NCI-H82 treated with DMSO at 0.1 percent for 48 hours (cell line): ENCODE measurements around the gene FBXW7.

ENCODE experiments used
- DNase-seq: peaks from one replicate; lab custom pipeline; 2025; ENCODE audit not compliant: unreplicated experiment; lab: John Stamatoyannopoulos, UW

Gene FBXW7

GRCh38 chr4:152296386-152296785, 239.5 kb downstream of the FBXW7 start:
- DNase-seq = no peak

DNA sequence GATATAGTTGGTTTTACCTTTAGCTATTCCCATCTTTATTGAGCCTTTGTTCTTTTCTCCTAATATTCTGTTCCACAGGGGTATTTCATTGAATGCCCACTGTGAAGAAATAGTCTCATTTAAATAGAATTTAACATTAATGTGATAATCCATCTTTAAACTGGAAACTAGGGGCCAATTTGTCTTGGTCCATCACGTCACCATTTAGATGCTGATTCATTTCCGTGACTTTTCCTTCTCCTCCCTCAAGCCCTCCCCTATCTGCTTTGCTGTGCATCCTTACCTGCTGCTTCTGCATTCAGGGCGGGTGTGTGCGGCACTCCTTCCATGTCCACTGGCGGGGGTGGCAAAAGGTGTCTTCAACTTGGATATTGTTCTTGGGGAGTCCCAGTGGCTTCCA, 241.1 kb downstream of the FBXW7 start:
- no peak for DNase-seq

GRCh38 chr4:152294331-152294730, 241.6 kb downstream of the FBXW7 start:
- DNase-seq = no peak

DNA sequence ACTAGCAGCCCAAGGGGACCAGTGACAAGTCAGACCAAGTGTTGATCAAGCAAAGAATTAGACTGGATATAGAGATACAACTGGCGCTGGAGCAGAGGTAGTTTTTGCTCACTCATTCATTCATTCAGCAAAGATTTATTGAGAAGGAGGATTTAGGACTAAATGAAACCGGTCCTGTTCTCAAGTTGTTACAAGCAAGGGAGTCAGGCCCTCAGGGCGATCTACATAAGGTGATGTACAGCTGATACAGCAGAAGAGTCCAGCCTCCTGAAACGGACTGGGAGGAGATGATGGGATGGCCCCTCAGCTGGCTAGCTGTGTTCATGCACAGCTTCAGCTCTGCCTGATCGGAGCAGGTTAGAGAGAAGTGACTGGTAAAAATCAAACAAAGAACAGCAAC, 242.4 kb downstream of the FBXW7 start:
- DNase-seq = no peak

GRCh38 chr4:152290366-152290921, 245.4 kb downstream of the FBXW7 start:
- DNase-seq = no peak

DNA sequence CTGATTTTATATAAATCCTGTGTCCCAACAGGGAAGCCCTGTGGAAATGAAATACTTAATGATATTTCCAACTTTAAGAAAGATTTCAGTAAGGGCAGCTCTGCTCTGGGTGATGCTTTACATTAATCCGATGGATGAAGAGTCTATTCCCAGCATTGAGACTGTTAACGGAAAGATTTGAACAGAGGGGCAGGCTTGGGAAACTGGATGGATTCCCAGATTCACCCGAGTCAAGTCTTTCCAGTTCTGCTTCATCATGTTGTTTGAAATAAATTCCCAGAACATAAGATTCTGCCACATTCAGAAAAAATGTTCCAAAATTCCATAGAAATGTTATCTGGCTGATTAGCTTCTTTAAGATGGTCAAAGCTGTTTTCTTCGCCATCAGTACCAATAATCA, 246.0 kb downstream of the FBXW7 start:
- DNase-seq = no peak

- DNase-seq = no peak
Observed at GRCh38 chr4:152289541-152289940, 246.4 kb downstream of the FBXW7 start.

DNA sequence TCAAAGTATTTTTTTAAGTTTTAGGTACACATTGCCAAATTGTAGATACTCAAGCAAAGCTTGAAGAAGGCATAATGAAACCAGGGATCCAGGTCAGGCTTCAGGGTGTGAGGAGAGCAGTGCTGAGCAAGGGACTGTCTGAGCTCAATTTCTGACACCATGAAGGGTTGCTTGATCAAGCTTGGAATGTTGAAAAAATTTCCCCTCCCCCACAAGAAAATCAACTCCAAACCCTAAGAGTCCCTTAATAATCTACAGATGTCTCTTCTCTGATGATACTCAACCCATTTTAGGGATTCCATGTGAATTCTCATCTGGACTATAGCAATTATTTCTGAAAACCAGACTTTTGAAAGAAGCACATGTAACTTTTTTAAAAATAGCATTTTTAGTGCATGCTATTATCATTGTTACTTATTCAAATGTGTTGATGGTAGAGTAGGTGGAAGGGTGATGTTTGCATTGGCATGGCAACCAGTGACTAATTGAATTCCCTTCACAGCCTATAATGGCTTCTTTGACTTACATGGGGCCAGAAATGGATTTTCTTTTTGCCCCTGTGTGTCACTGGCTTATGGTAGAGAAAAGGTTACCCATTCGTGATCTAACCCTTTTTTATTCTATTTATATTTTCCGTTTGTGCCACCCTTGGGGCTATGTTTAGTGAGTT, 252.0 kb downstream of the FBXW7 start:
- no peak for DNase-seq

DNA sequence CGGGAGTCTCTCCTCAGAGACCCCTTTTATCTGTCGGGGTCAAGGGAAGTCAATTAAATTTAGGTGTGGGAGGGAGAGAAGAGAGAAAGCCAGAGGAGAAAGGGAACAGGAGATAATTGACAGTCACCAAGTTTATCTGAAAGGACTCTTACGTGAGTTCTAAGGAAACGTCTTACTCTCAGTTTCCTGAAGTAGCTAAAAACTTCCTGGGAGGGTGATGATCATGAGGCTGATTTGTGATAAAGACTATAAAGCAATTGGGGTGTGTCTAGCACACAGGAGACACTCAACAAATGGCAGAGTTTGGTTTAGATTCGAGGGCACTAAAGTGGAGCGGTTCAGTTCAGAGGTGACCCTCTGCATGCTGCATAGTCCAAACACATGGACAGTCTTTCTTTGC, 254.1 kb downstream of the FBXW7 start:
- no peak for DNase-seq

GRCh38 chr4:152281211-152281610, 254.7 kb downstream of the FBXW7 start:
- no peak for DNase-seq

DNA sequence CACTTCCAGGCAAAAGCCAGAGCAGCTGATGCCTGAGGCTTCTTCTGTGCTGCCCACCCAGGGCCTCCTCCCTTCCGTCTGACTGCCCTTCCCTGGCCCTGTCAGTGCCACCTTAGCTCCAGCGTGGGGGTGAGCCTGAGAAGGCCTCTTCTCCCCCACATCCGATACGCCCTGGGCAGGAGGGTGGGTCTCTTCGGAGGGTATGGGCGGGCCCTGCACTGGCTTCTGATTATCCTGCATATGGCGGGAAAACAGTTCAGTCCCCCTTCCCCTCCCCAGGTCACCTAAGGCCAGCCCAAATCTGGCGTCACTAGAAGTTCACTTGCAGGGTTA, 256.7 kb downstream of the FBXW7 start:
- DNase-seq = no peak

- DNase-seq = no peak
Observed at GRCh38 chr4:152278505-152279233, 257.2 kb downstream of the FBXW7 start.

DNA sequence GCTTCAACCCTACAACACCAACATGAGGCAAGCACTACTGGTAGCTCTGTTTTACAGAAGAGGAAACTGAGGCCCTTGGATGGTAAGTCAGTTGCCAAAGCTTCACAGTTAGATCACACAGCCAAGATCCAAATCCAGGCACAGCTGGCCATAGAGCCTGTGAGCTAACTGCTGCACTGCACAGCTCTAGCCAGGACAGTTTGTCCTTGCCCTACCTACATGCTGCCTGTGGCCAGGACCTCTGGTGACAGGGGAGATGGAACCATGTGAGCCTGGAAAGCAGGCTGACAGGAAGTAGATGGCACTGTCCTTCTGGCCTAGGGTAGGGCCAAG, 257.8 kb downstream of the FBXW7 start:
- no peak for DNase-seq

- no peak for DNase-seq
Observed at GRCh38 chr4:152277333-152277732, 258.6 kb downstream of the FBXW7 start.

DNA sequence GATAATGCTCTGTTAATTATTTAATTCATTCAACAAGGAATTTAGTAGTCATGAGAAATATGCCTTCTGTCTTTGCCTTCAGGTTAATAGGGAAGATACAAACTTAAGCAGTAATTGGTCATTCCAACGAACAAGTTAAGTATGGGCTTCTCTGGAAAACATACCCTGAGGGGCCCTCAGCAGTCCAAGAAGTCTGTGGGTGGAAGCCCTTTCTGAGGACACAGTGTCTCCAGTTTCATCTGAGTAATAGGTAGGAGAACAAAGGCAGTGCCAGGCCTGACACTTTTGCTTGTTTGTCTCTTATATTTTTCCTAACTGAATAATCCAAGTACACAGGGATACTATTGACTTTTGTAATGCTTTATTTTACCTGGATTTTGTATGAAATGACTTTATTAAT, 262.5 kb downstream of the FBXW7 start:
- no peak for DNase-seq
